DND-41 (cell line): ENCODE measurements around the gene MSANTD1.

Source experiments
- CTCF ChIP-seq: IDR thresholded peaks from 2 replicates; pipeline ENCODE4 v1.5.1; 2012; ENCODE audit warnings: borderline replicate concordance, low read length, moderate library complexity, mild to moderate bottlenecking; ENCODE audit not compliant: poor library complexity, severe bottlenecking; ENCODE audit errors: extremely low read depth
- EZH2 ChIP-seq: IDR thresholded peaks from 3 replicates; pipeline ENCODE4 v1.6.1; 2012; ENCODE audit warnings: borderline replicate concordance, low read depth, mild to moderate bottlenecking, moderate library complexity, low read length, inconsistent platforms; ENCODE audit not compliant: severe bottlenecking

- no peak for TF ChIP-seq CTCF
- TF ChIP-seq EZH2, result no peak
Measured at GRCh38 chr4:3244747-3245146, 4.2 kb upstream of the MSANTD1 start.
